WTC11 (cell line): ENCODE results near the gene MCF2L. TPM values are rescaled to one million over a fixed set of nuclear protein-coding genes. Genes with fewer than 3 reads are reported as not detected.

Experiments used
- ATAC-seq: fragments of 200-7000 bp; cut with Tn5 transposase; 2 replicates; pipeline ENCODE4 v1.10.0; 2021; ENCODE audit warnings: mild to moderate bottlenecking, moderate library complexity
- CTCF ChIA-PET: fragments of 300-600 bp; sonication (Branson Sonifier 250); formaldehyde crosslinking; loops from one replicate; lab custom pipeline; 2021; ENCODE audit warnings: antibody characterized with exemption; lab: Charles Lee
- POLR2A ChIA-PET: fragments of 350-600 bp; sonication (Branson Sonifier 250); formaldehyde crosslinking; loops from one replicate; lab custom pipeline; 2021; ENCODE audit warnings: antibody characterized with exemption; lab: Charles Lee
- DNase-seq: peaks from one replicate; pipeline ENCODE4 v3.0.0; 2021; ENCODE audit warnings: low spot score
- H3K27ac Mint-ChIP-seq: 2 replicates; pipeline ENCODE4 v1.8.0; 2021; ENCODE audit warnings: mixed read lengths
- H3K27me3 Mint-ChIP-seq: 2 replicates; pipeline ENCODE4 v1.8.0; 2021; ENCODE audit warnings: low read depth, mild to moderate bottlenecking, moderate library complexity, mixed read lengths
- H3K36me3 Mint-ChIP-seq: 2 replicates; pipeline ENCODE4 v1.8.0; 2021; ENCODE audit warnings: mixed read lengths
- H3K4me1 Mint-ChIP-seq: 2 replicates; pipeline ENCODE4 v1.8.0; 2022; ENCODE audit warnings: mixed read lengths
- H3K4me3 Mint-ChIP-seq: 2 replicates; pipeline ENCODE4 v1.8.0; 2021; ENCODE audit warnings: mild to moderate bottlenecking, moderate library complexity, mixed read lengths
- H3K9me3 Mint-ChIP-seq: 2 replicates; pipeline ENCODE4 v1.8.0; 2021; ENCODE audit warnings: mixed read lengths
- ATF1 ChIP-seq: sonication (generic); formaldehyde crosslinking; IDR thresholded peaks from 2 replicates; pipeline ENCODE4 v1.8.1; 2023; ENCODE audit warnings: mild to moderate bottlenecking, moderate library complexity, missing genetic modification reagents
- CREM ChIP-seq: sonication (generic); formaldehyde crosslinking; IDR thresholded peaks from 2 replicates; pipeline ENCODE4 v1.8.1; 2022; ENCODE audit warnings: mild to moderate bottlenecking, missing genetic modification reagents, moderate library complexity
- FOXK1 ChIP-seq: sonication (generic); formaldehyde crosslinking; IDR thresholded peaks from 2 replicates; pipeline ENCODE4 v1.8.0; 2022; ENCODE audit warnings: mild to moderate bottlenecking, moderate library complexity, missing genetic modification reagents
- HMGA2 ChIP-seq: fragments of 250-450 bp; sonication (Bioruptor Pico); IDR thresholded peaks from 2 replicates; pipeline ENCODE4 v1.4.0; 2021; ENCODE audit warnings: mild to moderate bottlenecking, moderate library complexity
- IRF2 ChIP-seq: sonication (generic); formaldehyde crosslinking; IDR thresholded peaks from 2 replicates; pipeline ENCODE4 v1.8.0; 2022; ENCODE audit warnings: low read depth, missing genetic modification reagents, borderline replicate concordance
- JAZF1 ChIP-seq: fragments of 250-450 bp; sonication (Bioruptor Pico); IDR thresholded peaks from 2 replicates; pipeline ENCODE4 v1.9.0; 2021; ENCODE audit warnings: moderate library complexity, mild to moderate bottlenecking, inconsistent platforms
- JUN ChIP-seq: sonication (generic); formaldehyde crosslinking; IDR thresholded peaks from 2 replicates; pipeline ENCODE4 v1.8.0; 2023; ENCODE audit warnings: mild to moderate bottlenecking, missing genetic modification reagents
- KAT7 ChIP-seq: sonication (generic); formaldehyde crosslinking; IDR thresholded peaks from 2 replicates; pipeline ENCODE4 v1.8.1; 2023; ENCODE audit warnings: missing genetic modification reagents, mild to moderate bottlenecking, borderline replicate concordance
- NR2C2 ChIP-seq: sonication (generic); formaldehyde crosslinking; IDR thresholded peaks from 2 replicates; pipeline ENCODE4 v1.8.0; 2022; ENCODE audit warnings: mild to moderate bottlenecking, missing genetic modification reagents
- NR3C1 ChIP-seq: sonication (generic); formaldehyde crosslinking; conservative IDR thresholded peaks from 2 replicates; pipeline ENCODE4 v1.8.1; 2023; ENCODE audit warnings: low read depth, mild to moderate bottlenecking, missing genetic modification reagents
- OVOL2 ChIP-seq: fragments of 250-450 bp; sonication (Bioruptor Pico); IDR thresholded peaks from 2 replicates; pipeline ENCODE4 v1.9.0; 2021; ENCODE audit warnings: mild to moderate bottlenecking, borderline replicate concordance
- TP53 ChIP-seq: sonication (generic); formaldehyde crosslinking; IDR thresholded peaks from 2 replicates; pipeline ENCODE4 v1.8.1; 2023; ENCODE audit warnings: mild to moderate bottlenecking, missing genetic modification reagents
- ZNF219 ChIP-seq: sonication (generic); formaldehyde crosslinking; IDR thresholded peaks from 2 replicates; pipeline ENCODE4 v1.8.0; 2023; ENCODE audit warnings: missing genetic modification reagents, mild to moderate bottlenecking, borderline replicate concordance
- total RNA-seq: library from RNA; stranded (reverse); gene quantifications from 3 replicates; pipeline ENCODE4 v1.2.3, GENCODE V29; 2021
- TF ChIP-seq, protein P1 (sequence below): sonication (generic); formaldehyde crosslinking; IDR thresholded peaks from 2 replicates; pipeline ENCODE4 v1.8.1; 2022; ENCODE audit warnings: mild to moderate bottlenecking, moderate library complexity, missing genetic modification reagents
- TF ChIP-seq, protein P2 (sequence below): sonication (generic); formaldehyde crosslinking; conservative IDR thresholded peaks from 2 replicates; pipeline ENCODE4 v1.8.1; 2023; ENCODE audit warnings: mild to moderate bottlenecking, low read depth, missing genetic modification reagents, moderate library complexity
- TF ChIP-seq, protein P3 (sequence below): fragments of 250-450 bp; sonication (Bioruptor Pico); IDR thresholded peaks from 2 replicates; pipeline ENCODE4 v1.9.0; 2021; ENCODE audit warnings: mild to moderate bottlenecking, borderline replicate concordance
- TF ChIP-seq, protein P4 (sequence below): sonication (generic); formaldehyde crosslinking; IDR thresholded peaks from 2 replicates; pipeline ENCODE4 v1.8.0; 2022; ENCODE audit warnings: mild to moderate bottlenecking, missing genetic modification reagents
- TF ChIP-seq, protein P5 (sequence below): sonication (generic); formaldehyde crosslinking; IDR thresholded peaks from 2 replicates; pipeline ENCODE4 v1.8.0; 2023; ENCODE audit warnings: missing genetic modification reagents
- TF ChIP-seq, protein P6 (sequence below): fragments of 250-450 bp; sonication (Bioruptor Pico); IDR thresholded peaks from 2 replicates; pipeline ENCODE4 v1.9.0; 2021; ENCODE audit warnings: mild to moderate bottlenecking

Gene MCF2L
- total RNA-seq, 1 experiment from 2014 or later, result 34.8 TPM

DNA sequence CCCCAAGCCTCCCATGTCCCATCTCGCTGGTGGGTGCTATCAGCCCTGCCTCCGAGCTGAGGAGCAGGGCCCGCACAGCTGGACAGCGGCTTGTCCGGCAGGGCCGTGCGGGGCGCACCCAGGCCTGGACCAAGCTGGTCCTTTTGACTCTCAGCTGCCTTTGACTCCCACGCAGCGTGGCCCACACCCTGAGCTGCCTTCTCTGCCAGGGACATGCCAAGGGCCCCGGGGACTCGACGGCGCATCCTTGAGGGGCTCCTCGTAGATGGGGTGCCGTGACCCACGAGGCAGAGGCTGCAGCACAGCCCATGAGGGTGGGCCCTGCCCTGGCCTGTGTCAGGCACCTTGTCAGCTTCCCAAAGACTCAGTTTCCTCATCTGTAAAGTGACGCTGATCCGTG lies 97.7 kb downstream of the MCF2L start:
- Mint-ChIP-seq H3K4me3 (no peak overlapping the region), H3K27me3 (no peaks in the 10 kb centered on the region), H3K36me3 (peaks cover 7% of the 10 kb centered on the region), H3K4me1 (peaks cover 4% of the 10 kb centered on the region; the same call in 1 of the 2 replicates), H3K27ac (no peak overlapping the region), H3K9me3 (no peaks in the 10 kb centered on the region)
- POLR2A ChIA-PET, result no interaction called here
- no peak for TF ChIP-seq ZNF219 (CRISPR knock-in tag)
- TF ChIP-seq, protein P1, sequence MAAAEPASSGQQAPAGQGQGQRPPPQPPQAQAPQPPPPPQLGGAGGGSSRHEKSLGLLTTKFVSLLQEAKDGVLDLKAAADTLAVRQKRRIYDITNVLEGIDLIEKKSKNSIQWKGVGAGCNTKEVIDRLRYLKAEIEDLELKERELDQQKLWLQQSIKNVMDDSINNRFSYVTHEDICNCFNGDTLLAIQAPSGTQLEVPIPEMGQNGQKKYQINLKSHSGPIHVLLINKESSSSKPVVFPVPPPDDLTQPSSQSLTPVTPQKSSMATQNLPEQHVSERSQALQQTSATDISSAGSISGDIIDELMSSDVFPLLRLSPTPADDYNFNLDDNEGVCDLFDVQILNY (CRISPR knock-in tag), result no peak
- TF ChIP-seq, protein P2, sequence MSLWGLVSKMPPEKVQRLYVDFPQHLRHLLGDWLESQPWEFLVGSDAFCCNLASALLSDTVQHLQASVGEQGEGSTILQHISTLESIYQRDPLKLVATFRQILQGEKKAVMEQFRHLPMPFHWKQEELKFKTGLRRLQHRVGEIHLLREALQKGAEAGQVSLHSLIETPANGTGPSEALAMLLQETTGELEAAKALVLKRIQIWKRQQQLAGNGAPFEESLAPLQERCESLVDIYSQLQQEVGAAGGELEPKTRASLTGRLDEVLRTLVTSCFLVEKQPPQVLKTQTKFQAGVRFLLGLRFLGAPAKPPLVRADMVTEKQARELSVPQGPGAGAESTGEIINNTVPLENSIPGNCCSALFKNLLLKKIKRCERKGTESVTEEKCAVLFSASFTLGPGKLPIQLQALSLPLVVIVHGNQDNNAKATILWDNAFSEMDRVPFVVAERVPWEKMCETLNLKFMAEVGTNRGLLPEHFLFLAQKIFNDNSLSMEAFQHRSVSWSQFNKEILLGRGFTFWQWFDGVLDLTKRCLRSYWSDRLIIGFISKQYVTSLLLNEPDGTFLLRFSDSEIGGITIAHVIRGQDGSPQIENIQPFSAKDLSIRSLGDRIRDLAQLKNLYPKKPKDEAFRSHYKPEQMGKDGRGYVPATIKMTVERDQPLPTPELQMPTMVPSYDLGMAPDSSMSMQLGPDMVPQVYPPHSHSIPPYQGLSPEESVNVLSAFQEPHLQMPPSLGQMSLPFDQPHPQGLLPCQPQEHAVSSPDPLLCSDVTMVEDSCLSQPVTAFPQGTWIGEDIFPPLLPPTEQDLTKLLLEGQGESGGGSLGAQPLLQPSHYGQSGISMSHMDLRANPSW (CRISPR knock-in tag), result no peak
- TF ChIP-seq NR3C1 (CRISPR knock-in tag), result no peak
- no peak for TF ChIP-seq TP53 (CRISPR knock-in tag)
- no peak for TF ChIP-seq NR2C2 (CRISPR knock-in tag)
- TF ChIP-seq, protein P3, sequence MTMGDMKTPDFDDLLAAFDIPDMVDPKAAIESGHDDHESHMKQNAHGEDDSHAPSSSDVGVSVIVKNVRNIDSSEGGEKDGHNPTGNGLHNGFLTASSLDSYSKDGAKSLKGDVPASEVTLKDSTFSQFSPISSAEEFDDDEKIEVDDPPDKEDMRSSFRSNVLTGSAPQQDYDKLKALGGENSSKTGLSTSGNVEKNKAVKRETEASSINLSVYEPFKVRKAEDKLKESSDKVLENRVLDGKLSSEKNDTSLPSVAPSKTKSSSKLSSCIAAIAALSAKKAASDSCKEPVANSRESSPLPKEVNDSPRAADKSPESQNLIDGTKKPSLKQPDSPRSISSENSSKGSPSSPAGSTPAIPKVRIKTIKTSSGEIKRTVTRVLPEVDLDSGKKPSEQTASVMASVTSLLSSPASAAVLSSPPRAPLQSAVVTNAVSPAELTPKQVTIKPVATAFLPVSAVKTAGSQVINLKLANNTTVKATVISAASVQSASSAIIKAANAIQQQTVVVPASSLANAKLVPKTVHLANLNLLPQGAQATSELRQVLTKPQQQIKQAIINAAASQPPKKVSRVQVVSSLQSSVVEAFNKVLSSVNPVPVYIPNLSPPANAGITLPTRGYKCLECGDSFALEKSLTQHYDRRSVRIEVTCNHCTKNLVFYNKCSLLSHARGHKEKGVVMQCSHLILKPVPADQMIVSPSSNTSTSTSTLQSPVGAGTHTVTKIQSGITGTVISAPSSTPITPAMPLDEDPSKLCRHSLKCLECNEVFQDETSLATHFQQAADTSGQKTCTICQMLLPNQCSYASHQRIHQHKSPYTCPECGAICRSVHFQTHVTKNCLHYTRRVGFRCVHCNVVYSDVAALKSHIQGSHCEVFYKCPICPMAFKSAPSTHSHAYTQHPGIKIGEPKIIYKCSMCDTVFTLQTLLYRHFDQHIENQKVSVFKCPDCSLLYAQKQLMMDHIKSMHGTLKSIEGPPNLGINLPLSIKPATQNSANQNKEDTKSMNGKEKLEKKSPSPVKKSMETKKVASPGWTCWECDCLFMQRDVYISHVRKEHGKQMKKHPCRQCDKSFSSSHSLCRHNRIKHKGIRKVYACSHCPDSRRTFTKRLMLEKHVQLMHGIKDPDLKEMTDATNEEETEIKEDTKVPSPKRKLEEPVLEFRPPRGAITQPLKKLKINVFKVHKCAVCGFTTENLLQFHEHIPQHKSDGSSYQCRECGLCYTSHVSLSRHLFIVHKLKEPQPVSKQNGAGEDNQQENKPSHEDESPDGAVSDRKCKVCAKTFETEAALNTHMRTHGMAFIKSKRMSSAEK, result no peak
- no peak for TF ChIP-seq FOXK1 (CRISPR knock-in tag)
- TF ChIP-seq JAZF1 (CRISPR knock-in tag), result no peak
- no peak for TF ChIP-seq ATF1
- TF ChIP-seq OVOL2 (CRISPR knock-in tag), result no peak
- TF ChIP-seq, protein P4, sequence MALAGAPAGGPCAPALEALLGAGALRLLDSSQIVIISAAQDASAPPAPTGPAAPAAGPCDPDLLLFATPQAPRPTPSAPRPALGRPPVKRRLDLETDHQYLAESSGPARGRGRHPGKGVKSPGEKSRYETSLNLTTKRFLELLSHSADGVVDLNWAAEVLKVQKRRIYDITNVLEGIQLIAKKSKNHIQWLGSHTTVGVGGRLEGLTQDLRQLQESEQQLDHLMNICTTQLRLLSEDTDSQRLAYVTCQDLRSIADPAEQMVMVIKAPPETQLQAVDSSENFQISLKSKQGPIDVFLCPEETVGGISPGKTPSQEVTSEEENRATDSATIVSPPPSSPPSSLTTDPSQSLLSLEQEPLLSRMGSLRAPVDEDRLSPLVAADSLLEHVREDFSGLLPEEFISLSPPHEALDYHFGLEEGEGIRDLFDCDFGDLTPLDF (CRISPR knock-in tag), result no peak
- TF ChIP-seq CREM (CRISPR knock-in tag), result no peak
- TF ChIP-seq HMGA2, result no peak
- TF ChIP-seq KAT7, result no peak
- no peak for TF ChIP-seq JUN (CRISPR knock-in tag)
- TF ChIP-seq, protein P5, sequence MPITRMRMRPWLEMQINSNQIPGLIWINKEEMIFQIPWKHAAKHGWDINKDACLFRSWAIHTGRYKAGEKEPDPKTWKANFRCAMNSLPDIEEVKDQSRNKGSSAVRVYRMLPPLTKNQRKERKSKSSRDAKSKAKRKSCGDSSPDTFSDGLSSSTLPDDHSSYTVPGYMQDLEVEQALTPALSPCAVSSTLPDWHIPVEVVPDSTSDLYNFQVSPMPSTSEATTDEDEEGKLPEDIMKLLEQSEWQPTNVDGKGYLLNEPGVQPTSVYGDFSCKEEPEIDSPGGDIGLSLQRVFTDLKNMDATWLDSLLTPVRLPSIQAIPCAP (CRISPR knock-in tag), result no peak
- TF ChIP-seq, protein P6, sequence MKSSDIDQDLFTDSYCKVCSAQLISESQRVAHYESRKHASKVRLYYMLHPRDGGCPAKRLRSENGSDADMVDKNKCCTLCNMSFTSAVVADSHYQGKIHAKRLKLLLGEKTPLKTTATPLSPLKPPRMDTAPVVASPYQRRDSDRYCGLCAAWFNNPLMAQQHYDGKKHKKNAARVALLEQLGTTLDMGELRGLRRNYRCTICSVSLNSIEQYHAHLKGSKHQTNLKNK (CRISPR knock-in tag), result no peak
- no peak for TF ChIP-seq IRF2 (CRISPR knock-in tag)
- CTCF ChIA-PET, result interaction anchor here (0.6 kb wide), 1 partner anchor 48 kb away, joined by 3 read pairs; no protein-coding TSS in a partner anchor
- ATAC-seq (no peak), DNase-seq (no peak)
